Measurements from ENCODE around the gene MAG. TPM values are rescaled to one million over a fixed set of nuclear protein-coding genes. Genes with fewer than 3 reads are reported as not detected.

Gene MAG
- total and polyA plus RNA-seq, 9 of the 15 experiments (the other 6 are each of a cell fraction or from before 2014, with no cell fraction given), result 0.11 to 10.0 (median 1.6) TPM

- TF ChIP-seq ZBTB43 (CRISPR knock-in tag; IDR thresholded peaks at IDR 0.05) (no peak), CEBPB (tag; IDR thresholded peaks at IDR 0.05) (no peak), POLR2G (IDR thresholded peaks at IDR 0.05; ENCODE audit: low read depth, low read length) (0 out of 2 replicates have a peak, but pooled peaks have one; percentile 30), RAD21 (CRISPR knock-in tag; conservative IDR thresholded peaks at IDR 0.05 in 1 of 2, IDR thresholded peaks at IDR 0.05 in 1 of 2) (no peak), ZNF239 (CRISPR knock-in tag; IDR thresholded peaks at IDR 0.05) (no peak), DLX4 (CRISPR knock-in tag; IDR thresholded peaks at IDR 0.05) (no peak), NRF1 (conservative IDR thresholded peaks at IDR 0.05 in 1 of 2, IDR thresholded peaks at IDR 0.05 in 1 of 2) (0 out of 4 replicates have a peak, but pooled peaks of 1 of the 2 experiments have one; percentile 27), HNRNPH1 (optimal IDR thresholded peaks at IDR 0.05; ENCODE audit: low read depth, low read length) (no peak), CBX8 (IDR thresholded peaks at IDR 0.05; ENCODE audit: borderline replicate concordance, extremely low read depth, low read depth, low read length, poor library complexity, severe bottlenecking) (no peak), STAG1 (CRISPR knock-in tag; IDR thresholded peaks at IDR 0.05; ENCODE audit: borderline replicate concordance) (no peak), TCF3 (CRISPR knock-in tag; IDR thresholded peaks at IDR 0.05) (peak; percentile 72), ZKSCAN8 (CRISPR knock-in tag; IDR thresholded peaks at IDR 0.05) (no peak), ZNF165 (CRISPR knock-in tag; IDR thresholded peaks at IDR 0.05; ENCODE audit: borderline replicate concordance) (no peak), MTA1 (IDR thresholded peaks at IDR 0.05; ENCODE audit: borderline replicate concordance) (no peak), ZNF274 (IDR thresholded peaks at IDR 0.05; ENCODE audit: borderline replicate concordance, low read depth, low read length) (no peak), XRCC5 (IDR thresholded peaks at IDR 0.05; ENCODE audit: low read depth, low read length) (no peak), HNRNPL (IDR thresholded peaks at IDR 0.05; ENCODE audit: low read depth, low read length) (no peak), HBP1 (CRISPR knock-in tag; IDR thresholded peaks at IDR 0.05) (no peak), ZBTB26 (CRISPR knock-in tag; IDR thresholded peaks at IDR 0.05) (no peak), CBX5 (IDR thresholded peaks at IDR 0.05; ENCODE audit: borderline replicate concordance, low read depth) (no peak), ZC3H4 (CRISPR knock-in tag; IDR thresholded peaks at IDR 0.05; ENCODE audit: borderline replicate concordance) (no peak), NR0B1 (IDR thresholded peaks at IDR 0.05; ENCODE audit: partially characterized antibody) (no peak)
Measured at GRCh38 chr19:35295792-35296462, 4.0 kb downstream of the MAG start (continued).

Data from K562 (cell line).